ENCODE data around the gene MRM2. TPM values are rescaled to one million over a fixed set of nuclear protein-coding genes. Genes with fewer than 3 reads are reported as not detected.
A peak's percentile ranks its signal among the peaks of the same experiment; 100 is the strongest.

The MRM2 gene
- total and polyA plus RNA-seq, 2 donors from 2014 or later, result 25.6 TPM

GRCh38 chr7:2239242-2239641, 2.8 kb downstream of the MRM2 start:
- FAIRE-seq (no peak), DNase-seq (no peak)
- no peak for TF ChIP-seq CTCF (IDR thresholded peaks at IDR 0.05; ENCODE audit: borderline replicate concordance, extremely low read depth, insufficient read depth)
- Histone ChIP-seq H3K27ac (ENCODE audit: low read depth in 2 of 2, low read length in 2 of 2) (no peak overlapping the region), H3K9me3 (ENCODE audit: control insufficient read depth in 2 of 3, insufficient read depth in 1 of 3, low read length in 3 of 3) (no peaks in the 10 kb centered on the region), H3K36me3 (ENCODE audit: control insufficient read depth in 2 of 3, insufficient read depth in 3 of 3, low read length in 3 of 3) (peaks cover 6 to 32% (median 10%) of the 10 kb centered on the region in 3 donors), H3K9ac (ENCODE audit: low read length in 3 of 3) (no peak overlapping the region), H3K27me3 (ENCODE audit: control insufficient read depth, insufficient read depth, low read length) (no peaks in the 10 kb centered on the region), H3K4me1 (ENCODE audit: control insufficient read depth in 2 of 3, insufficient read depth in 2 of 3, low read depth in 1 of 3, low read length in 3 of 3) (peaks cover 0 to 12% (median 5%) of the 10 kb centered on the region in 3 donors), H3K4me3 (ENCODE audit: low read length in 3 of 3) (no peak overlapping the region)
- intact Hi-C loops (cut with DNase I), result no loop called here

GRCh38 chr7:2237109-2237602, 4.8 kb downstream of the MRM2 start:
- Histone ChIP-seq H3K27ac (ENCODE audit: low read depth in 2 of 2, low read length in 2 of 2) (no peak overlapping the region), H3K36me3 (ENCODE audit: control insufficient read depth in 2 of 3, insufficient read depth in 3 of 3, low read length in 3 of 3) (peaks cover 6 to 32% (median 10%) of the 10 kb centered on the region in 3 donors), H3K4me1 (ENCODE audit: control insufficient read depth in 2 of 3, insufficient read depth in 2 of 3, low read depth in 1 of 3, low read length in 3 of 3) (peaks cover 0 to 11% (median 0%) of the 10 kb centered on the region in 3 donors), H3K4me3 (ENCODE audit: low read length in 3 of 3) (no peak overlapping the region), H3K9me3 (ENCODE audit: control insufficient read depth in 2 of 3, insufficient read depth in 1 of 3, low read length in 3 of 3) (no peaks in the 10 kb centered on the region), H3K9ac (ENCODE audit: low read length in 3 of 3) (no peak overlapping the region), H3K27me3 (ENCODE audit: control insufficient read depth, insufficient read depth, low read length) (no peaks in the 10 kb centered on the region)
- intact Hi-C loops (cut with DNase I), result no loop called here
- DNase-seq (peak in 1 of 5 donors; percentile 76), FAIRE-seq (no peak)
- TF ChIP-seq CTCF (IDR thresholded peaks at IDR 0.05; ENCODE audit: borderline replicate concordance, extremely low read depth, insufficient read depth), result no peak

GRCh38 chr7:2233926-2234325, 8.1 kb downstream of the MRM2 start:
- Histone ChIP-seq H3K9me3 (ENCODE audit: control insufficient read depth in 2 of 3, insufficient read depth in 1 of 3, low read length in 3 of 3) (no peaks in the 10 kb centered on the region), H3K4me3 (ENCODE audit: low read length in 3 of 3) (no peak overlapping the region), H3K4me1 (ENCODE audit: control insufficient read depth in 2 of 3, insufficient read depth in 2 of 3, low read depth in 1 of 3, low read length in 3 of 3) (peaks cover 0 to 6% (median 0%) of the 10 kb centered on the region in 3 donors), H3K9ac (ENCODE audit: low read length in 3 of 3) (no peak overlapping the region), H3K36me3 (ENCODE audit: control insufficient read depth in 2 of 3, insufficient read depth in 3 of 3, low read length in 3 of 3) (peaks cover 6 to 27% (median 10%) of the 10 kb centered on the region in 3 donors), H3K27ac (ENCODE audit: low read depth in 2 of 2, low read length in 2 of 2) (no peak overlapping the region), H3K27me3 (ENCODE audit: control insufficient read depth, insufficient read depth, low read length) (no peaks in the 10 kb centered on the region)
- no peak for FAIRE-seq
- intact Hi-C loops (cut with DNase I), result no loop called here
- TF ChIP-seq CTCF (IDR thresholded peaks at IDR 0.05; ENCODE audit: borderline replicate concordance, extremely low read depth, insufficient read depth), result no peak
- no peak for DNase-seq
